Stimulated activated naive B cell treated with anti-CD40 and anti-IgM and Interleukin-4, amounts not matched to agents 10 μg/mL and 1 μg/mL and 100 μg/mL, for 72 hours (primary cell): Measurements from ENCODE around the gene PTCD2.

Source experiments
- ATAC-seq, 2 donors: fragments of 150-1000 bp; cut with Tn5 transposase; replicated peaks; 2 replicates each; pipeline ENCODE4 v1.10.0; 2021; ENCODE audit warnings: moderate library complexity in 1 of 2
- DNase-seq: peaks from one replicate; pipeline ENCODE4 v3.0.0; 2021
- H3K27ac Mint-ChIP-seq: one replicate; pipeline ENCODE4 v1.8.0; 2022; ENCODE audit warnings: mild to moderate bottlenecking, mixed read lengths
- H3K27me3 Mint-ChIP-seq, 2 donors: one replicate each; pipeline ENCODE4 v1.8.0; 2022; ENCODE audit warnings: mixed read lengths in 2 of 2
- H3K36me3 Mint-ChIP-seq, 2 donors: one replicate each; pipeline ENCODE4 v1.8.0; 2022; ENCODE audit warnings: mixed read lengths in 2 of 2, mild to moderate bottlenecking in 1 of 2
- H3K4me1 Mint-ChIP-seq, 2 donors: one replicate each; pipeline ENCODE4 v1.8.0; 2022; ENCODE audit warnings: mixed read lengths in 2 of 2, mild to moderate bottlenecking in 1 of 2
- H3K4me3 Mint-ChIP-seq, 2 donors: one replicate each; pipeline ENCODE4 v1.8.0; 2022; ENCODE audit warnings: mild to moderate bottlenecking in 2 of 2, mixed read lengths in 2 of 2, moderate library complexity in 1 of 2
- H3K9me3 Mint-ChIP-seq, 2 donors: one replicate each; pipeline ENCODE4 v1.8.0; 2022; ENCODE audit warnings: mixed read lengths in 2 of 2, mild to moderate bottlenecking in 1 of 2

Gene PTCD2

GRCh38 chr5:72410688-72411295 lies 90.6 kb downstream of the PTCD2 start:
- no peaks in the 10 kb centered on the region for H3K9me3 Mint-ChIP-seq
- no peaks in the 10 kb centered on the region for H3K36me3 Mint-ChIP-seq
- H3K27ac Mint-ChIP-seq: no peak overlapping the region
- H3K4me3 Mint-ChIP-seq: no peak overlapping the region
- H3K4me1 Mint-ChIP-seq: no peaks in the 10 kb centered on the region
- H3K27me3 Mint-ChIP-seq: peaks cover 9 to 15% of the 10 kb centered on the region in 2 donors
- DNase-seq: no peak
- ATAC-seq: no peak

- H3K4me3 Mint-ChIP-seq: no peak overlapping the region
- H3K36me3 Mint-ChIP-seq: no peaks in the 10 kb centered on the region
- DNase-seq: no peak
- no peaks in the 10 kb centered on the region for H3K4me1 Mint-ChIP-seq
- peaks cover 9 to 12% of the 10 kb centered on the region in 2 donors for H3K27me3 Mint-ChIP-seq
- no peak for ATAC-seq
- no peak overlapping the region for H3K27ac Mint-ChIP-seq
- no peaks in the 10 kb centered on the region for H3K9me3 Mint-ChIP-seq
These were observed 92.3 kb downstream of the PTCD2 start for GRCh38 chr5:72412283-72413055.

- no peaks in the 10 kb centered on the region for H3K36me3 Mint-ChIP-seq
- no peaks in the 10 kb centered on the region for H3K27me3 Mint-ChIP-seq
- DNase-seq (no peak), ATAC-seq (no peak)
- no peak overlapping the region for H3K27ac Mint-ChIP-seq
- no peak overlapping the region for H3K4me3 Mint-ChIP-seq
- no peaks in the 10 kb centered on the region for H3K9me3 Mint-ChIP-seq
- H3K4me1 Mint-ChIP-seq: no peaks in the 10 kb centered on the region
These were observed 95.6 kb downstream of the PTCD2 start for GRCh38 chr5:72415616-72416325.

- no peaks in the 10 kb centered on the region for H3K9me3 Mint-ChIP-seq
- no peaks in the 10 kb centered on the region for H3K4me1 Mint-ChIP-seq
- DNase-seq (no peak), ATAC-seq (no peak)
- H3K27me3 Mint-ChIP-seq: no peaks in the 10 kb centered on the region
- H3K27ac Mint-ChIP-seq: no peak overlapping the region
- no peak overlapping the region for H3K4me3 Mint-ChIP-seq
- H3K36me3 Mint-ChIP-seq: no peaks in the 10 kb centered on the region
These were observed 97.3 kb downstream of the PTCD2 start for GRCh38 chr5:72417333-72418062.
